Skeletal muscle tissue (tissue), 4 donors: ENCODE results near the gene GOLGA6D. TPM values are rescaled to one million over a fixed set of nuclear protein-coding genes. Genes with fewer than 3 reads are reported as not detected.
"Not testable (repeated sequence)": the region's sequence is repeated elsewhere in the genome, so short reads cannot be mapped to it uniquely, and the experiment has no call there.

Experiments
- H3K27ac ChIP-seq: one replicate; pipeline ENCODE4 v1.7.0; 2013; ENCODE audit warnings: mild to moderate bottlenecking, low read depth, low read length, inconsistent platforms
- H3K27me3 ChIP-seq, 3 donors: one replicate each; pipeline ENCODE4 v1.7.0; 2013; ENCODE audit warnings: low read length in 3 of 3; ENCODE audit not compliant: control insufficient read depth in 3 of 3, insufficient read depth in 3 of 3
- H3K36me3 ChIP-seq, 3 donors: one replicate each; pipeline ENCODE4 v1.7.0; 2013; ENCODE audit warnings: low read length in 3 of 3; ENCODE audit not compliant: control insufficient read depth in 3 of 3, insufficient read depth in 3 of 3
- H3K4me1 ChIP-seq, 3 donors: one replicate each; pipeline ENCODE4 v1.7.0; 2013; ENCODE audit warnings: low read length in 3 of 3, mild to moderate bottlenecking in 3 of 3; ENCODE audit not compliant: control insufficient read depth in 3 of 3, insufficient read depth in 3 of 3
- H3K4me3 ChIP-seq, 3 donors: one replicate each; pipeline ENCODE4 v1.7.0; 2013; ENCODE audit warnings: low read length in 3 of 3
- H3K9ac ChIP-seq, 3 donors: one replicate each; pipeline ENCODE4 v1.7.0; 2013; ENCODE audit warnings: low read length in 3 of 3, mild to moderate bottlenecking in 3 of 3, moderate library complexity in 2 of 3, low read depth in 1 of 3
- H3K9me3 ChIP-seq, 3 donors: one replicate each; pipeline ENCODE4 v1.7.0; 2013; ENCODE audit warnings: low read length in 3 of 3; ENCODE audit not compliant: control insufficient read depth in 3 of 3
- total RNA-seq: library from RNA; depleted of rRNA; stranded (reverse); fragments of >200 nt; gene quantifications from one replicate; pipeline ENCODE4 v1.2.3, GENCODE V29; 2014
- donor health status: Osteomylitis.

Gene GOLGA6D
- total RNA-seq, 1 donor from 2014 or later: under 0.01 TPM

GRCh38 chr15:75329571-75329970, 46.9 kb downstream of the GOLGA6D start:
- no peak overlapping the region for H3K27ac ChIP-seq
- no peak overlapping the region for H3K9ac ChIP-seq
- H3K9me3 ChIP-seq: no peaks in the 10 kb centered on the region
- no peaks in the 10 kb centered on the region for H3K36me3 ChIP-seq
- H3K27me3 ChIP-seq: no peaks in the 10 kb centered on the region
- H3K4me1 ChIP-seq: no peaks in the 10 kb centered on the region
- no peak overlapping the region for H3K4me3 ChIP-seq

- H3K27ac ChIP-seq, H3K36me3 ChIP-seq, H3K27me3 ChIP-seq, H3K9me3 ChIP-seq, H3K4me3 ChIP-seq, H3K9ac ChIP-seq: not testable (repeated sequence)
- peaks cover 7 to 12% (median 7%) of the 10 kb centered on the region in 3 donors for H3K4me1 ChIP-seq
Observed at GRCh38 chr15:75332093-75332492, 49.5 kb downstream of the GOLGA6D start.

GRCh38 chr15:75333654-75334419, 51.2 kb downstream of the GOLGA6D start:
- not testable (repeated sequence) for H3K4me3 ChIP-seq, H3K9ac ChIP-seq, H3K27me3 ChIP-seq, H3K9me3 ChIP-seq, H3K36me3 ChIP-seq, H3K27ac ChIP-seq
- peaks cover 7 to 12% (median 7%) of the 10 kb centered on the region in 3 donors for H3K4me1 ChIP-seq

GRCh38 chr15:75335313-75335704, 52.7 kb downstream of the GOLGA6D start:
- H3K27ac ChIP-seq: peak overlapping the region; percentile 44
- H3K9ac ChIP-seq: peak overlapping the region; percentile 68 to 84 (median 77)
- H3K4me1 ChIP-seq: peaks cover 7 to 12% (median 7%) of the 10 kb centered on the region in 3 donors
- H3K9me3 ChIP-seq: no peaks in the 10 kb centered on the region
- H3K4me3 ChIP-seq: peak overlapping the region; percentile 57 to 90 (median 81)
- peaks cover 4 to 6% (median 5%) of the 10 kb centered on the region in 3 donors for H3K36me3 ChIP-seq
- H3K27me3 ChIP-seq: no peaks in the 10 kb centered on the region

GRCh38 chr15:75335705-75336355, 53.2 kb downstream of the GOLGA6D start, which contains the start of gene COMMD4:
Gene COMMD4 (plus strand): TSS chr15:75336063. CDS start chr15:75336090, 27 bp downstream.
- H3K4me3 ChIP-seq: peak within 1 kb of the TSS; percentile 57 to 90 (median 81)
- peak within 1 kb of the TSS; percentile 44 for H3K27ac ChIP-seq
- peak within 1 kb of the TSS; percentile 77 to 84 (median 80) for H3K9ac ChIP-seq
- H3K36me3 ChIP-seq: peaks cover 4 to 7% (median 6%) of the 10 kb centered on the region in 3 donors
- no peaks in the 10 kb centered on the region for H3K27me3 ChIP-seq
- H3K9me3 ChIP-seq: no peaks in the 10 kb centered on the region
- H3K4me1 ChIP-seq: peaks cover 7 to 12% (median 7%) of the 10 kb centered on the region in 3 donors

GRCh38 chr15:75338661-75339240, 56.1 kb downstream of the GOLGA6D start:
- H3K9me3 ChIP-seq: no peaks in the 10 kb centered on the region
- no peak overlapping the region for H3K4me3 ChIP-seq
- peaks cover 4 to 11% (median 7%) of the 10 kb centered on the region in 3 donors for H3K36me3 ChIP-seq
- H3K27me3 ChIP-seq: no peaks in the 10 kb centered on the region
- H3K9ac ChIP-seq: no peak overlapping the region
- H3K4me1 ChIP-seq: peaks cover 7 to 12% (median 7%) of the 10 kb centered on the region in 3 donors
- H3K27ac ChIP-seq: no peak overlapping the region

GRCh38 chr15:75339531-75340240, 57.1 kb downstream of the GOLGA6D start:
- Histone ChIP-seq H3K27ac (no peak overlapping the region), H3K9me3 (no peaks in the 10 kb centered on the region), H3K4me1 (peaks cover 7 to 12% (median 7%) of the 10 kb centered on the region in 3 donors), H3K27me3 (no peaks in the 10 kb centered on the region), H3K4me3 (no peak overlapping the region), H3K36me3 (peaks cover 4 to 11% (median 7%) of the 10 kb centered on the region in 3 donors), H3K9ac (no peak overlapping the region)

- Histone ChIP-seq H3K4me3 (no peak overlapping the region), H3K36me3 (peaks cover 4 to 11% (median 7%) of the 10 kb centered on the region in 3 donors), H3K9me3 (no peaks in the 10 kb centered on the region), H3K4me1 (peaks cover 0 to 6% (median 2%) of the 10 kb centered on the region in 3 donors), H3K27me3 (no peaks in the 10 kb centered on the region), H3K27ac (no peak overlapping the region), H3K9ac (no peak overlapping the region)
Observed at GRCh38 chr15:75342221-75342620, 59.6 kb downstream of the GOLGA6D start.

- Histone ChIP-seq H3K4me1 (peaks cover 5 to 19% (median 7%) of the 10 kb centered on the region in 3 donors), H3K36me3 (peaks cover 4 to 11% (median 6%) of the 10 kb centered on the region in 3 donors)
- H3K27me3 ChIP-seq, H3K4me3 ChIP-seq, H3K9ac ChIP-seq, H3K27ac ChIP-seq, H3K9me3 ChIP-seq: not testable (repeated sequence)
Observed at GRCh38 chr15:75343953-75344352, 61.3 kb downstream of the GOLGA6D start.
